ENCODE measurements around the gene OR12D3. TPM values are rescaled to one million over a fixed set of nuclear protein-coding genes. Genes with fewer than 3 reads are reported as not detected.

OR12D3 gene, protein sequence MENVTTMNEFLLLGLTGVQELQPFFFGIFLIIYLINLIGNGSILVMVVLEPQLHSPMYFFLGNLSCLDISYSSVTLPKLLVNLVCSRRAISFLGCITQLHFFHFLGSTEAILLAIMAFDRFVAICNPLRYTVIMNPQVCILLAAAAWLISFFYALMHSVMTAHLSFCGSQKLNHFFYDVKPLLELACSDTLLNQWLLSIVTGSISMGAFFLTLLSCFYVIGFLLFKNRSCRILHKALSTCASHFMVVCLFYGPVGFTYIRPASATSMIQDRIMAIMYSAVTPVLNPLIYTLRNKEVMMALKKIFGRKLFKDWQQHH
- not detected in 2 replicates for total RNA-seq (ENCODE audit: low replicate concordance)

- no peaks in the 10 kb centered on the region for H3K9me3 ChIP-seq (ENCODE audit: low read depth)
- H3K4me3 ChIP-seq = no peak within 1 kb of the TSS
- no peak within 1 kb of the TSS for H2AFZ ChIP-seq (replicated peaks)
- Mint-ChIP-seq H3K4me3 (no peak within 1 kb of the TSS), H3K27me3 (ENCODE audit: insufficient read depth, low read depth) (no peaks in the 10 kb centered on the region), H3K27ac (no peak within 1 kb of the TSS), H3K4me1 (no peaks in the 10 kb centered on the region), H3K9me3 (no peaks in the 10 kb centered on the region), H3K36me3 (no peaks in the 10 kb centered on the region)
- H3K4me2 ChIP-seq = no peak within 1 kb of the TSS
- no peak within 1 kb of the TSS for H3K9ac ChIP-seq
- no peaks in the 10 kb centered on the region for H4K20me1 ChIP-seq (ENCODE audit: low read depth)
- DNase-seq (ENCODE audit: low spot score) = no peak
- TF ChIP-seq EZH2 (IDR thresholded peaks at IDR 0.05) (no peak), EZH2phosphoT487 (IDR thresholded peaks at IDR 0.05) (no peak)
- H3K79me2 ChIP-seq (ENCODE audit: low read depth) = no peaks in the 10 kb centered on the region
- no peaks in the 10 kb centered on the region for H3F3A ChIP-seq (ENCODE audit: low read depth)
- H3K27me3 ChIP-seq = no peaks in the 10 kb centered on the region
- H3K36me3 ChIP-seq = no peaks in the 10 kb centered on the region
- H3K4me1 ChIP-seq = peaks cover 6% of the 10 kb centered on the region
- no peak within 1 kb of the TSS for H3K27ac ChIP-seq
Observed at GRCh38 chr6:29375191-29375590, at the start of gene OR12D3. TSS of gene OR12D3 (minus strand) at chr6:29375291. CDS start at chr6:29375287, 4 bp downstream.

DNA sequence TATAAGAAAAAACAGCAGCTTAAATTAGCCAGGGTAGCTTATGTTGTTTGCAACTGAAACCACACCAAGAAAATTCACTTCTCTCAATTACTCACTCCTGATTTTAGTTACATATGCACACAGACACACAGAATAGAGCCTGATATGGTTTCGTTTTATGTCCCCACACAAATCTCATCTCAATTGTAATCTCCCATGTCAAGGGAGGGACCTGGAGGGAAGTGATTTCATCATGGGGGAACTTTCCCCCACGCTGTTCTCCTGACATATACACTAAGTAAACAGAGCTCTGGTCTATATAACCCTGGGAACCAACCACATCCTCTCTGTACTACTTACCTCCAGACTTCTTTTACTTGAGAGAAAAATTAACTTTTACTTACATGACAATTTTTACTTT is 49.5 kb upstream of the OR12D3 start:
- Histone ChIP-seq H3K79me2 (ENCODE audit: low read depth) (no peaks in the 10 kb centered on the region), H3F3A (ENCODE audit: low read depth) (no peaks in the 10 kb centered on the region), H3K9ac (no peak overlapping the region), H3K4me1 (no peaks in the 10 kb centered on the region), H3K27me3 (no peaks in the 10 kb centered on the region), H3K9me3 (ENCODE audit: low read depth) (no peaks in the 10 kb centered on the region), H2AFZ (replicated peaks) (no peak overlapping the region), H3K36me3 (no peaks in the 10 kb centered on the region), H3K27ac (no peak overlapping the region), H3K4me2 (no peak overlapping the region), H4K20me1 (ENCODE audit: low read depth) (no peaks in the 10 kb centered on the region), H3K4me3 (no peak overlapping the region)
- peaks cover 2% of the 10 kb centered on the region for H3K27me3 Mint-ChIP-seq (ENCODE audit: insufficient read depth, low read depth)
- TF ChIP-seq EZH2 (IDR thresholded peaks at IDR 0.05) = no peak
- no peak for TF ChIP-seq EZH2phosphoT487 (IDR thresholded peaks at IDR 0.05)
- TF ChIP-seq, protein P1, sequence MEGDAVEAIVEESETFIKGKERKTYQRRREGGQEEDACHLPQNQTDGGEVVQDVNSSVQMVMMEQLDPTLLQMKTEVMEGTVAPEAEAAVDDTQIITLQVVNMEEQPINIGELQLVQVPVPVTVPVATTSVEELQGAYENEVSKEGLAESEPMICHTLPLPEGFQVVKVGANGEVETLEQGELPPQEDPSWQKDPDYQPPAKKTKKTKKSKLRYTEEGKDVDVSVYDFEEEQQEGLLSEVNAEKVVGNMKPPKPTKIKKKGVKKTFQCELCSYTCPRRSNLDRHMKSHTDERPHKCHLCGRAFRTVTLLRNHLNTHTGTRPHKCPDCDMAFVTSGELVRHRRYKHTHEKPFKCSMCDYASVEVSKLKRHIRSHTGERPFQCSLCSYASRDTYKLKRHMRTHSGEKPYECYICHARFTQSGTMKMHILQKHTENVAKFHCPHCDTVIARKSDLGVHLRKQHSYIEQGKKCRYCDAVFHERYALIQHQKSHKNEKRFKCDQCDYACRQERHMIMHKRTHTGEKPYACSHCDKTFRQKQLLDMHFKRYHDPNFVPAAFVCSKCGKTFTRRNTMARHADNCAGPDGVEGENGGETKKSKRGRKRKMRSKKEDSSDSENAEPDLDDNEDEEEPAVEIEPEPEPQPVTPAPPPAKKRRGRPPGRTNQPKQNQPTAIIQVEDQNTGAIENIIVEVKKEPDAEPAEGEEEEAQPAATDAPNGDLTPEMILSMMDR (IDR thresholded peaks at IDR 0.05) = no peak
- no peaks in the 10 kb centered on the region for H3K4me1 Mint-ChIP-seq
- H3K27ac Mint-ChIP-seq = no peak overlapping the region
- no peak overlapping the region for H3K4me3 Mint-ChIP-seq
- no peaks in the 10 kb centered on the region for H3K9me3 Mint-ChIP-seq
- DNase-seq (ENCODE audit: low spot score) = no peak
- no peaks in the 10 kb centered on the region for H3K36me3 Mint-ChIP-seq

DNA sequence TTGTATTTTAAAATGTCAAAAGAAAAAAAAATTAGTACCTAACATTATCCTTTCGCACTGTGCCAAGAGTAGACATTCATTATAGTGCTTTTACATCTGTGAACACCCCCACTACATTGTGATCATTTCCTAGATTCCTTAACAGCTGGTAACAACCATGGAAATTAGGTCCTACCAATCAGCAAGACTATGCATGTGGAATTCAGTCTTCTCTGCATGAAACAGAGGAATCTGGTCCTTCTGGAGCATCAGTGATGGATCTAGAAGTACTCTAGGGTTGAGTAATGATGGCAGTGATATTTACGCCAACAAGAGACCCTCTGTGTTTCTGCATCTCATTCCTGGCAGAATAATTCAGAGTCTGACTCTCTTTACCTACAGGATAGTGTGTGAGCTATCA is 49.1 kb upstream of the OR12D3 start:
- DNase-seq (ENCODE audit: low spot score) = no peak
- Mint-ChIP-seq H3K27ac (no peak overlapping the region), H3K4me1 (no peaks in the 10 kb centered on the region), H3K9me3 (no peaks in the 10 kb centered on the region), H3K27me3 (ENCODE audit: insufficient read depth, low read depth) (peaks cover 2% of the 10 kb centered on the region), H3K4me3 (no peak overlapping the region), H3K36me3 (no peaks in the 10 kb centered on the region)
- Histone ChIP-seq H3K4me1 (no peaks in the 10 kb centered on the region), H4K20me1 (ENCODE audit: low read depth) (no peaks in the 10 kb centered on the region), H3K9ac (no peak overlapping the region), H3K9me3 (ENCODE audit: low read depth) (no peaks in the 10 kb centered on the region), H2AFZ (replicated peaks) (no peak overlapping the region), H3K36me3 (no peaks in the 10 kb centered on the region), H3K4me2 (no peak overlapping the region), H3F3A (ENCODE audit: low read depth) (no peaks in the 10 kb centered on the region), H3K27me3 (no peaks in the 10 kb centered on the region), H3K4me3 (no peak overlapping the region), H3K27ac (no peak overlapping the region), H3K79me2 (ENCODE audit: low read depth) (no peaks in the 10 kb centered on the region)
- TF ChIP-seq EZH2 (IDR thresholded peaks at IDR 0.05) (no peak), EZH2phosphoT487 (IDR thresholded peaks at IDR 0.05) (no peak)
- TF ChIP-seq, protein P1 (IDR thresholded peaks at IDR 0.05) = no peak

- no peaks in the 10 kb centered on the region for H3F3A ChIP-seq (ENCODE audit: low read depth)
- H3K9me3 ChIP-seq (ENCODE audit: low read depth) = no peaks in the 10 kb centered on the region
- H3K4me3 Mint-ChIP-seq = no peak overlapping the region
- no peaks in the 10 kb centered on the region for H4K20me1 ChIP-seq (ENCODE audit: low read depth)
- H3K4me1 ChIP-seq = no peaks in the 10 kb centered on the region
- H3K9ac ChIP-seq = no peak overlapping the region
- no peaks in the 10 kb centered on the region for H3K27me3 Mint-ChIP-seq (ENCODE audit: insufficient read depth, low read depth)
- no peaks in the 10 kb centered on the region for H3K79me2 ChIP-seq (ENCODE audit: low read depth)
- DNase-seq (ENCODE audit: low spot score) = no peak
- H3K9me3 Mint-ChIP-seq = no peaks in the 10 kb centered on the region
- no peaks in the 10 kb centered on the region for H3K27me3 ChIP-seq
- H3K36me3 ChIP-seq = no peaks in the 10 kb centered on the region
- no peaks in the 10 kb centered on the region for H3K4me1 Mint-ChIP-seq
- no peak overlapping the region for H2AFZ ChIP-seq (replicated peaks)
- H3K27ac ChIP-seq = no peak overlapping the region
- H3K4me2 ChIP-seq = no peak overlapping the region
- no peak overlapping the region for H3K27ac Mint-ChIP-seq
- no peaks in the 10 kb centered on the region for H3K36me3 Mint-ChIP-seq
- no peak overlapping the region for H3K4me3 ChIP-seq
- TF ChIP-seq EZH2phosphoT487 (IDR thresholded peaks at IDR 0.05) (no peak), EZH2 (IDR thresholded peaks at IDR 0.05) (no peak)
- TF ChIP-seq, protein P1 (IDR thresholded peaks at IDR 0.05) = no peak
Observed at GRCh38 chr6:29419516-29419915, 44.4 kb upstream of the OR12D3 start.

Measured in neural progenitor cell (in vitro differentiated cells).